ENCODE measurements around the gene FADS6.

FADS6 gene

GRCh38 chr17:74827800-74828199 lies 65.6 kb downstream of the FADS6 start:
- DNase-seq (ENCODE audit: low spot score), result no peak
